ENCODE data around the gene TSACC.

The TSACC gene

GRCh38 chr1:156357977-156358376 is 19.7 kb downstream of the TSACC start:
- TF ChIP-seq ZNF8 (CRISPR knock-in tag; IDR thresholded peaks at IDR 0.05) = no peak
- TF ChIP-seq ZNF70 (CRISPR knock-in tag; IDR thresholded peaks at IDR 0.05) = no peak
- TF ChIP-seq ARNTL (CRISPR knock-in tag; IDR thresholded peaks at IDR 0.05; ENCODE audit: borderline replicate concordance, low read depth) = no peak
- no peak for TF ChIP-seq SNAI2 (CRISPR knock-in tag; IDR thresholded peaks at IDR 0.05)
- TF ChIP-seq CSDC2 (CRISPR knock-in tag; IDR thresholded peaks at IDR 0.05) = no peak
- TF ChIP-seq ZFP3 (CRISPR knock-in tag; IDR thresholded peaks at IDR 0.05) = no peak
- no peak for TF ChIP-seq ZNF565 (CRISPR knock-in tag; conservative IDR thresholded peaks at IDR 0.05; ENCODE audit: low read depth)
- no peak for TF ChIP-seq CREB5 (CRISPR knock-in tag; IDR thresholded peaks at IDR 0.05; ENCODE audit: low read depth)
- no peak for TF ChIP-seq TOX (CRISPR knock-in tag; IDR thresholded peaks at IDR 0.05; ENCODE audit: borderline replicate concordance)
- TF ChIP-seq OSR1 (CRISPR knock-in tag; IDR thresholded peaks at IDR 0.05) = no peak
- no peak for TF ChIP-seq ZC3H10 (CRISPR knock-in tag; IDR thresholded peaks at IDR 0.05)
- no peak for TF ChIP-seq RARB (CRISPR knock-in tag; IDR thresholded peaks at IDR 0.05)
- no peak for ATAC-seq

- no peak for TF ChIP-seq TOX (CRISPR knock-in tag; IDR thresholded peaks at IDR 0.05; ENCODE audit: borderline replicate concordance)
- no peak for ATAC-seq
These were observed 20.3 kb downstream of the TSACC start for GRCh38 chr1:156358641-156359040.

GRCh38 chr1:156359249-156359648 is 20.9 kb downstream of the TSACC start:
- no peak for ATAC-seq
- TF ChIP-seq POU6F1 (CRISPR knock-in tag; IDR thresholded peaks at IDR 0.05; ENCODE audit: borderline replicate concordance, low read depth) = no peak
- no peak for TF ChIP-seq ZNF565 (CRISPR knock-in tag; conservative IDR thresholded peaks at IDR 0.05; ENCODE audit: low read depth)
- TF ChIP-seq ZFP30 (CRISPR knock-in tag; IDR thresholded peaks at IDR 0.05) = no peak
- no peak for TF ChIP-seq ISL1 (CRISPR knock-in tag; IDR thresholded peaks at IDR 0.05)
- no peak for TF ChIP-seq CSDC2 (CRISPR knock-in tag; IDR thresholded peaks at IDR 0.05)
- no peak for TF ChIP-seq ZNF70 (CRISPR knock-in tag; IDR thresholded peaks at IDR 0.05)
- TF ChIP-seq ESRRG (CRISPR knock-in tag; IDR thresholded peaks at IDR 0.05) = no peak
- no peak for TF ChIP-seq CREB5 (CRISPR knock-in tag; IDR thresholded peaks at IDR 0.05; ENCODE audit: low read depth)
- no peak for TF ChIP-seq ZFP3 (CRISPR knock-in tag; IDR thresholded peaks at IDR 0.05)
- TF ChIP-seq ARNTL (CRISPR knock-in tag; IDR thresholded peaks at IDR 0.05; ENCODE audit: borderline replicate concordance, low read depth) = no peak

GRCh38 chr1:156359973-156360372 is 21.6 kb downstream of the TSACC start:
- ATAC-seq = peak; percentile 95
- TF ChIP-seq ZFP30 (CRISPR knock-in tag; IDR thresholded peaks at IDR 0.05) = no peak
- no peak for TF ChIP-seq RARB (CRISPR knock-in tag; IDR thresholded peaks at IDR 0.05)
- TF ChIP-seq TSHZ2 (CRISPR knock-in tag; IDR thresholded peaks at IDR 0.05) = no peak
- TF ChIP-seq ZNF8 (CRISPR knock-in tag; IDR thresholded peaks at IDR 0.05) = no peak
- no peak for TF ChIP-seq TCF4 (CRISPR knock-in tag; IDR thresholded peaks at IDR 0.05; ENCODE audit: borderline replicate concordance)
- no peak for TF ChIP-seq ZFP3 (CRISPR knock-in tag; IDR thresholded peaks at IDR 0.05)

GRCh38 chr1:156360534-156360933 is 22.2 kb downstream of the TSACC start:
- TF ChIP-seq OSR1 (CRISPR knock-in tag; IDR thresholded peaks at IDR 0.05) (no peak), CSDC2 (CRISPR knock-in tag; IDR thresholded peaks at IDR 0.05) (no peak), TOX (CRISPR knock-in tag; IDR thresholded peaks at IDR 0.05; ENCODE audit: borderline replicate concordance) (no peak), GLIS3 (CRISPR knock-in tag; IDR thresholded peaks at IDR 0.05) (no peak), ISL1 (CRISPR knock-in tag; IDR thresholded peaks at IDR 0.05) (no peak)
- no peak for ATAC-seq
